GM12878 (cell line): ENCODE measurements around the gene SNRPD1. TPM values are rescaled to one million over a fixed set of nuclear protein-coding genes. Genes with fewer than 3 reads are reported as not detected.

ENCODE experiments used
- ATAC-seq: fragments of 200-7000 bp; cut with Tn5 transposase; 3 replicates; pipeline ENCODE4 v1.9.1; 2020; ENCODE audit warnings: mild to moderate bottlenecking, moderate library complexity
- BruUV-seq: library from RNA; stranded (reverse); fragments of 400-500 nt; replicated peaks from 2 replicates; lab custom pipeline; 2021; lab: Mats Ljungman, UMichigan
- CTCF ChIA-PET: fragments of 300-600 bp; sonication (Branson Sonifier 250); formaldehyde crosslinking; extraction: SDS; loops from one replicate; lab custom pipeline; 2021; ENCODE audit warnings: inconsistent platforms; lab: Yijun Ruan, JAX
- POLR2A ChIA-PET: fragments of 350-600 bp; formaldehyde crosslinking; extraction: SDS; loops from one replicate; lab custom pipeline; 2021; ENCODE audit warnings: inconsistent platforms; lab: Charles Lee
- RAD21 ChIA-PET: fragments of 300-600 bp; sonication (Branson Sonifier 250); formaldehyde crosslinking; loops from one replicate; lab custom pipeline; 2023; ENCODE audit warnings: antibody characterized with exemption; ENCODE audit not compliant: unreplicated experiment; lab: Charles Lee
- SMC1A ChIA-PET: fragments of 300-600 bp; sonication (Branson Sonifier 250); formaldehyde crosslinking; loops from one replicate; lab custom pipeline; 2023; ENCODE audit not compliant: unreplicated experiment, uncharacterized antibody; lab: Charles Lee
- DNase-seq: peaks from one replicate; pipeline ENCODE4 v3.0.0-alpha.2; 2011; ENCODE audit warnings: low read depth, low spot score
- FAIRE-seq: peaks from 3 replicates; lab custom pipeline; 2011; peaks lifted over from hg19 to GRCh38; lab: Jason Lieb, UNC
- H2AFZ ChIP-seq: 2 replicates; pipeline ENCODE4 v1.6.0; 2011; ENCODE audit warnings: low read depth, low read length, control low read depth; ENCODE audit not compliant: control insufficient read depth
- H3K27ac ChIP-seq: 2 replicates; pipeline ENCODE4 v1.5.1; 2011; ENCODE audit warnings: control low read depth; ENCODE audit not compliant: control insufficient read depth, insufficient read depth
- H3K27me3 ChIP-seq, 2 experiments: replicated peaks in 1 of 2; 2 replicates each; pipeline versions ENCODE4 v1.6.0 to v1.6.1; 2011; ENCODE audit warnings: low read length in 1 of 2; ENCODE audit not compliant: control insufficient read depth in 2 of 2, insufficient read depth in 2 of 2
- H3K36me3 ChIP-seq, 2 experiments: 2 replicates each; pipeline ENCODE4 v1.5.1; 2011; ENCODE audit warnings: low read length in 1 of 2; ENCODE audit not compliant: control insufficient read depth in 2 of 2, insufficient read depth in 2 of 2
- H3K4me1 ChIP-seq: 2 replicates; pipeline ENCODE4 v1.6.1; 2011; ENCODE audit warnings: mild to moderate bottlenecking, low read length, moderate library complexity, mixed read lengths; ENCODE audit not compliant: control insufficient read depth, insufficient read depth
- H3K4me2 ChIP-seq: 2 replicates; pipeline ENCODE4 v1.6.0; 2011; ENCODE audit warnings: control low read depth; ENCODE audit not compliant: control insufficient read depth, insufficient read depth
- H3K4me3 ChIP-seq: fragments of 200-600 bp; sonication (generic); 2 replicates; pipeline ENCODE4 v1.5.1; 2016
- H3K79me2 ChIP-seq: 2 replicates; pipeline ENCODE4 v1.6.0; 2011; ENCODE audit warnings: low read length; ENCODE audit not compliant: control insufficient read depth, insufficient read depth
- H3K9ac ChIP-seq: 2 replicates; pipeline ENCODE4 v1.8.0; 2011; ENCODE audit warnings: low read length, control low read depth, mixed read lengths; ENCODE audit not compliant: control insufficient read depth, insufficient read depth
- H3K9me3 ChIP-seq: replicated peaks from 3 replicates; pipeline ENCODE4 v1.5.1; 2011; ENCODE audit warnings: mild to moderate bottlenecking, low read length; ENCODE audit not compliant: control insufficient read depth, insufficient read depth
- H4K20me1 ChIP-seq: 2 replicates; pipeline ENCODE4 v1.6.0; 2011; ENCODE audit not compliant: control insufficient read depth, insufficient read depth
- CHD2 ChIP-seq: IDR thresholded peaks from 2 replicates; pipeline ENCODE4 v1.6.1; 2011; ENCODE audit warnings: low read depth, low read length, improper control_type of control experiment, borderline replicate concordance
- DPF2 ChIP-seq: fragments of 450-650 bp; IDR thresholded peaks from 2 replicates; pipeline ENCODE4 v1.6.1; 2017; ENCODE audit warnings: mild to moderate bottlenecking
- GABPA ChIP-seq: IDR thresholded peaks from 2 replicates; pipeline ENCODE4 v1.6.1; 2014; ENCODE audit warnings: antibody characterized with exemption, low read depth, mild to moderate bottlenecking, inconsistent platforms
- HCFC1 ChIP-seq: fragments of 150-350 bp; IDR thresholded peaks from 2 replicates; pipeline ENCODE4 v1.6.1; 2014; ENCODE audit warnings: low read length
- IRF4 ChIP-seq: IDR thresholded peaks from 2 replicates; pipeline ENCODE4 v1.6.1; 2011; ENCODE audit warnings: low read depth, low read length
- KAT2A ChIP-seq: conservative IDR thresholded peaks from 2 replicates; pipeline ENCODE4 v1.6.1; 2011; ENCODE audit warnings: low read depth, low read length; ENCODE audit not compliant: control insufficient read depth
- MEF2A ChIP-seq: IDR thresholded peaks from 2 replicates; pipeline ENCODE4 v1.6.1; 2011; ENCODE audit warnings: low read depth, mild to moderate bottlenecking, low read length, moderate library complexity; ENCODE audit not compliant: insufficient read depth
- MTA2 ChIP-seq: fragments of 450-650 bp; IDR thresholded peaks from 2 replicates; pipeline ENCODE4 v1.6.1; 2016; ENCODE audit warnings: low read depth, mild to moderate bottlenecking, moderate library complexity
- PML ChIP-seq: IDR thresholded peaks from 2 replicates; pipeline ENCODE4 v1.6.1; 2012; ENCODE audit warnings: low read length, inconsistent platforms
- RFX5 ChIP-seq: IDR thresholded peaks from 2 replicates; pipeline ENCODE4 v1.6.1; 2011; ENCODE audit warnings: low read depth, low read length, improper control_type of control experiment
- SMC3 ChIP-seq: IDR thresholded peaks from 2 replicates; pipeline ENCODE4 v1.6.1; 2011; ENCODE audit warnings: low read length, improper control_type of control experiment, borderline replicate concordance
- WGBS: methylation state at CpG from one replicate; pipeline ENCODE4 v1.1.6; 2016; ENCODE audit warnings: low lambda C conversion rate; ENCODE audit not compliant: insufficient replicate concordance, insufficient coverage; ENCODE audit errors: missing lambda C conversion rate; 5-methylcytosine and 5-hydroxymethylcytosine counted together
- in situ Hi-C: fragments of 300-500 bp; cut with MboI; formaldehyde crosslinking; loops from 9 replicates; pipeline ENCODE4 v1.14.3; 2018; ENCODE audit warnings: mixed read lengths
- intact Hi-C: fragments of 100-400 bp; cut with micrococcal nuclease; formaldehyde crosslinking; loops from one replicate; pipeline ENCODE4 v1.14.2; 2022; ENCODE audit not compliant: unreplicated experiment
- polyA plus RNA-seq, 11 experiments: library from polyadenylated mRNA; depleted of rRNA in 4 of 11; unstranded in 6 of 11; stranded (reverse) in 5 of 11; fragments of >200 nt; fragmentation: Nextera tagmentation in 4 of 11; fragmentation: Illumina TruSeq in 1 of 11; extraction: Ambion mirVana in 4 of 11; extraction: Trizol in 1 of 11; gene quantifications; 1 replicate in 1 of 11; 2 replicates in 10 of 11; pipeline versions ENCODE4 v1.2.1 to v1.2.3, GENCODE V29; 2011 to 2016; ENCODE audit warnings: inconsistent platforms in 2 of 11, missing spikeins in 2 of 11, low read depth in 1 of 11
- total RNA-seq, 4 experiments: library from RNA; depleted of rRNA in 3 of 4; stranded (reverse); fragments of >200 nt in 3 of 4; fragmentation: Illumina TruSeq in 1 of 4; extraction: Trizol in 1 of 4; gene quantifications; 2 replicates each; pipeline versions ENCODE4 v1.2.1 to v1.2.3, GENCODE V29; 2013 to 2021
- TF ChIP-seq, protein P1 (sequence below): fragments of 450-650 bp; IDR thresholded peaks from 2 replicates; pipeline ENCODE4 v1.6.1; 2014; ENCODE audit warnings: mild to moderate bottlenecking
- TF ChIP-seq, protein P2 (sequence below): IDR thresholded peaks from 2 replicates; pipeline ENCODE4 v1.6.1; 2012; ENCODE audit warnings: improper control_type of control experiment, low read depth, low read length; ENCODE audit not compliant: insufficient replicate concordance

The SNRPD1 gene
- total and polyA plus RNA-seq, 10 of the 15 experiments (the other 5 are each of a cell fraction or from before 2014, with no cell fraction given) = 52.6 to 866 (median 227) TPM

DNA sequence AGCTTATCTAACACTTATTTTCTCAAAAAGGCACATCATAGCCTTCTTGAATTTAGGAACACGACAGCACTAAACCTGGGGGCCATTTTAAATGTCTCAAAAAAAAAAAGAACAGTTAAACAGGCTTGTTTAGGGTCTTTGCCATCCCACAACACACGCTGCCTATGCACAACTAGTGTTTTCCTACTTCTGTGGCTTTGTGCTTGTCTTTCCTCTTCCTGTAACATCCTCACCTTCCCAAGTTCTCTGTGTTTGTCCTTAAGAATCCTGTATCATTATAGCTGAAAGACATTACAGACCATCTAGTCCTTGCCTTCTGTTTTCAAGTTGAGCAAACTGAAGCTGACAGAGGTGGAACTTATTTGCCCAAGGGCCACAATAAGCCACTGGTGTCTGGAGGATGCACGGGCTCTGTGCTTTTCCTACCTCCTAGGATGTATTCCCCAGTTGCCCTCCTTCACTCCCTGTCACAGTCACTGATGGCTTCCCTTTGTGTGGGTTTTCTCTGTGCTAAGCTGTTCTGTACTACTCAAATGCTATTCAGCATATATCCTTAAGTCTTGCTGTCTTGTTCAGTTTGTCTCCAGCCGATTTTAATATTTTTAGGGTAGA is 22.6 kb downstream of the SNRPD1 start:
- ChIA-PET POLR2A (interaction anchor here (0.7 kb wide), 1 partner anchor 218 kb away, joined by 3 read pairs; no protein-coding TSS in a partner anchor), CTCF (no interaction called here), SMC1A (interaction anchor here (0.8 kb wide), 1 partner anchor 46 kb away, joined by 3 read pairs; no protein-coding TSS in a partner anchor), RAD21 (no interaction called here)
- Histone ChIP-seq H3K27me3 (no peaks in the 10 kb centered on the region), H3K4me1 (peaks cover 3% of the 10 kb centered on the region; the same call in 1 of the 2 replicates), H3K9ac (no peak overlapping the region), H3K27ac (no peak overlapping the region), H3K4me3 (no peak overlapping the region), H4K20me1 (no peaks in the 10 kb centered on the region), H3K36me3 (peaks cover 4 to 6% of the 10 kb centered on the region in 2 experiments), H3K79me2 (peaks cover 2% of the 10 kb centered on the region), H2AFZ (no peak overlapping the region), H3K9me3 (no peaks in the 10 kb centered on the region), H3K4me2 (no peak overlapping the region)
- no peak for DNase-seq
- TF ChIP-seq, protein P1, sequence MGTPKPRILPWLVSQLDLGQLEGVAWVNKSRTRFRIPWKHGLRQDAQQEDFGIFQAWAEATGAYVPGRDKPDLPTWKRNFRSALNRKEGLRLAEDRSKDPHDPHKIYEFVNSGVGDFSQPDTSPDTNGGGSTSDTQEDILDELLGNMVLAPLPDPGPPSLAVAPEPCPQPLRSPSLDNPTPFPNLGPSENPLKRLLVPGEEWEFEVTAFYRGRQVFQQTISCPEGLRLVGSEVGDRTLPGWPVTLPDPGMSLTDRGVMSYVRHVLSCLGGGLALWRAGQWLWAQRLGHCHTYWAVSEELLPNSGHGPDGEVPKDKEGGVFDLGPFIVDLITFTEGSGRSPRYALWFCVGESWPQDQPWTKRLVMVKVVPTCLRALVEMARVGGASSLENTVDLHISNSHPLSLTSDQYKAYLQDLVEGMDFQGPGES = no peak
- TF ChIP-seq PML (no peak), MTA2 (no peak), SMC3 (no peak), IRF4 (no peak), MEF2A (no peak), GABPA (no peak), KAT2A (no peak), HCFC1 (no peak), CHD2 (no peak), DPF2 (no peak), RFX5 (no peak)
- TF ChIP-seq, protein P2, sequence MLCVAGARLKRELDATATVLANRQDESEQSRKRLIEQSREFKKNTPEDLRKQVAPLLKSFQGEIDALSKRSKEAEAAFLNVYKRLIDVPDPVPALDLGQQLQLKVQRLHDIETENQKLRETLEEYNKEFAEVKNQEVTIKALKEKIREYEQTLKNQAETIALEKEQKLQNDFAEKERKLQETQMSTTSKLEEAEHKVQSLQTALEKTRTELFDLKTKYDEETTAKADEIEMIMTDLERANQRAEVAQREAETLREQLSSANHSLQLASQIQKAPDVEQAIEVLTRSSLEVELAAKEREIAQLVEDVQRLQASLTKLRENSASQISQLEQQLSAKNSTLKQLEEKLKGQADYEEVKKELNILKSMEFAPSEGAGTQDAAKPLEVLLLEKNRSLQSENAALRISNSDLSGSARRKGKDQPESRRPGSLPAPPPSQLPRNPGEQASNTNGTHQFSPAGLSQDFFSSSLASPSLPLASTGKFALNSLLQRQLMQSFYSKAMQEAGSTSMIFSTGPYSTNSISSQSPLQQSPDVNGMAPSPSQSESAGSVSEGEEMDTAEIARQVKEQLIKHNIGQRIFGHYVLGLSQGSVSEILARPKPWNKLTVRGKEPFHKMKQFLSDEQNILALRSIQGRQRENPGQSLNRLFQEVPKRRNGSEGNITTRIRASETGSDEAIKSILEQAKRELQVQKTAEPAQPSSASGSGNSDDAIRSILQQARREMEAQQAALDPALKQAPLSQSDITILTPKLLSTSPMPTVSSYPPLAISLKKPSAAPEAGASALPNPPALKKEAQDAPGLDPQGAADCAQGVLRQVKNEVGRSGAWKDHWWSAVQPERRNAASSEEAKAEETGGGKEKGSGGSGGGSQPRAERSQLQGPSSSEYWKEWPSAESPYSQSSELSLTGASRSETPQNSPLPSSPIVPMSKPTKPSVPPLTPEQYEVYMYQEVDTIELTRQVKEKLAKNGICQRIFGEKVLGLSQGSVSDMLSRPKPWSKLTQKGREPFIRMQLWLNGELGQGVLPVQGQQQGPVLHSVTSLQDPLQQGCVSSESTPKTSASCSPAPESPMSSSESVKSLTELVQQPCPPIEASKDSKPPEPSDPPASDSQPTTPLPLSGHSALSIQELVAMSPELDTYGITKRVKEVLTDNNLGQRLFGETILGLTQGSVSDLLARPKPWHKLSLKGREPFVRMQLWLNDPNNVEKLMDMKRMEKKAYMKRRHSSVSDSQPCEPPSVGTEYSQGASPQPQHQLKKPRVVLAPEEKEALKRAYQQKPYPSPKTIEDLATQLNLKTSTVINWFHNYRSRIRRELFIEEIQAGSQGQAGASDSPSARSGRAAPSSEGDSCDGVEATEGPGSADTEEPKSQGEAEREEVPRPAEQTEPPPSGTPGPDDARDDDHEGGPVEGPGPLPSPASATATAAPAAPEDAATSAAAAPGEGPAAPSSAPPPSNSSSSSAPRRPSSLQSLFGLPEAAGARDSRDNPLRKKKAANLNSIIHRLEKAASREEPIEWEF = no peak
- in situ Hi-C loops (no loop called here), intact Hi-C loops (loop anchor here (5.0 kb wide), 1 partner anchor 218 kb away; no protein-coding TSS in a partner anchor)
- ATAC-seq = no peak
- BruUV-seq = no TSS peak
- no peak for FAIRE-seq
- WGBS = 88% methylated on average over 4 of the region's 4 CpGs
